AG09309 (cell line): ENCODE data around the gene MTARC2.

Source experiments
- DNase-seq: peaks from one replicate; pipeline ENCODE4 v3.0.0-alpha.2; 2010; ENCODE audit warnings: low read depth
- H3K4me3 ChIP-seq: 2 replicates; pipeline ENCODE4 v1.5.1; 2011; ENCODE audit warnings: mild to moderate bottlenecking, low read depth, low read length, moderate library complexity; ENCODE audit not compliant: control insufficient read depth
- CTCF ChIP-seq: IDR thresholded peaks from 2 replicates; pipeline ENCODE4 v1.5.1; 2011; ENCODE audit warnings: mild to moderate bottlenecking, low read depth, low read length, inconsistent platforms; ENCODE audit not compliant: insufficient read depth, control insufficient read depth; ENCODE audit errors: missing control alignments

MTARC2 gene

GRCh38 chr1:220703305-220703704 lies 44.8 kb upstream of the MTARC2 start:
- no peak overlapping the region for H3K4me3 ChIP-seq
- TF ChIP-seq CTCF: no peak
- no peak for DNase-seq

GRCh38 chr1:220705782-220706181 lies 42.3 kb upstream of the MTARC2 start:
- H3K4me3 ChIP-seq: no peak overlapping the region
- no peak for TF ChIP-seq CTCF
- DNase-seq: no peak

- no peak overlapping the region for H3K4me3 ChIP-seq
- no peak for DNase-seq
- TF ChIP-seq CTCF: no peak
Measured at GRCh38 chr1:220706480-220706879, 41.6 kb upstream of the MTARC2 start.

GRCh38 chr1:220707160-220707559 lies 41.0 kb upstream of the MTARC2 start:
- H3K4me3 ChIP-seq: no peak overlapping the region
- no peak for DNase-seq
- no peak for TF ChIP-seq CTCF

GRCh38 chr1:220708244-220708643 lies 39.9 kb upstream of the MTARC2 start:
- DNase-seq: no peak
- no peak overlapping the region for H3K4me3 ChIP-seq
- TF ChIP-seq CTCF: no peak

- H3K4me3 ChIP-seq: no peak overlapping the region
- no peak for TF ChIP-seq CTCF
- DNase-seq: no peak
Measured at GRCh38 chr1:220708936-220709801, 39.0 kb upstream of the MTARC2 start.
